K562 (cell line): ENCODE data around the gene GAP43. TPM values are rescaled to one million over a fixed set of nuclear protein-coding genes. Genes with fewer than 3 reads are reported as not detected.

Source experiments
- ATAC-seq: fragments of 200-7000 bp; cut with Tn5 transposase; 3 replicates; pipeline ENCODE4 v1.9.1; 2020; ENCODE audit warnings: moderate library complexity
- BruUV-seq: library from RNA; stranded (reverse); fragments of 400-500 nt; replicated peaks from 2 replicates; lab custom pipeline; 2021; lab: Mats Ljungman, UMichigan
- CTCF ChIA-PET: fragments of 300-600 bp; formaldehyde crosslinking; extraction: SDS; loops from one replicate; lab custom pipeline; 2021; ENCODE audit warnings: low intra/inter-chr PET ratio; lab: Yijun Ruan, JAX
- POLR2A ChIA-PET: fragments of 300-600, 350-650 bp; sonication (Branson Sonifier 250); formaldehyde crosslinking; extraction: SDS; loops from one replicate; lab custom pipeline; 2021; ENCODE audit warnings: antibody characterized with exemption, inconsistent platforms; lab: Yijun Ruan, JAX
- DNase-seq, 4 experiments: peaks; one replicate each; pipeline versions ENCODE4 v3.0.0 to v3.0.0-alpha.2; 2011 to 2018; ENCODE audit warnings: low spot score in 3 of 4, mixed read lengths in 3 of 4; ENCODE audit errors: extremely low read depth in 1 of 4
- FAIRE-seq: peaks from 2 replicates; lab custom pipeline; 2011; peaks lifted over from hg19 to GRCh38; lab: Jason Lieb, UNC
- H2AFZ ChIP-seq: 2 replicates; pipeline ENCODE4 v1.6.0; 2011; ENCODE audit warnings: low read depth, low read length, control low read depth, inconsistent platforms
- H3K27ac ChIP-seq: fragments of 200-600 bp; 3 replicates; pipeline ENCODE4 v1.8.0; 2011; ENCODE audit warnings: low read depth, mild to moderate bottlenecking, control low read depth, inconsistent platforms, low read length, moderate library complexity, mixed read lengths; ENCODE audit errors: extremely low read depth
- H3K27me3 ChIP-seq, 2 experiments: fragments of 300-600 bp in 1 of 2; 2 replicates in 1 of 2; 3 replicates in 1 of 2; pipeline versions ENCODE4 v1.6.0 to v1.8.0; 2011; ENCODE audit warnings: inconsistent platforms in 2 of 2, low read length in 2 of 2, mild to moderate bottlenecking in 1 of 2, mixed read lengths in 1 of 2, moderate library complexity in 1 of 2; ENCODE audit not compliant: control insufficient read depth in 2 of 2, insufficient read depth in 2 of 2
- H3K36me3 ChIP-seq: fragments of 300-600 bp; 3 replicates; pipeline ENCODE4 v1.8.0; 2011; ENCODE audit warnings: mild to moderate bottlenecking, low read length, inconsistent platforms; ENCODE audit not compliant: control insufficient read depth, insufficient read depth
- H3K4me1 ChIP-seq, 2 experiments: fragments of 200-600 bp in 1 of 2; replicated peaks in 1 of 2; 2 replicates in 1 of 2; 3 replicates in 1 of 2; pipeline versions ENCODE4 v1.5.1 to v1.8.0; 2011; ENCODE audit warnings: inconsistent platforms in 2 of 2, low read length in 2 of 2, mild to moderate bottlenecking in 1 of 2, mixed read lengths in 1 of 2, moderate library complexity in 1 of 2; ENCODE audit not compliant: control insufficient read depth in 2 of 2, insufficient read depth in 2 of 2
- H3K4me2 ChIP-seq: 2 replicates; pipeline ENCODE4 v1.6.1; 2011; ENCODE audit warnings: low read length, control low read depth, inconsistent platforms, mixed read lengths; ENCODE audit not compliant: insufficient read depth
- H3K4me3 ChIP-seq: fragments of 200-600 bp; sonication (generic), shearing (Covaris generic); 2 replicates; pipeline ENCODE4 v1.5.1; 2016; ENCODE audit warnings: control low read depth, inconsistent platforms
- H3K79me2 ChIP-seq: fragments of 200-600 bp; 3 replicates; pipeline ENCODE4 v1.8.0; 2011; ENCODE audit warnings: low read length, inconsistent platforms; ENCODE audit not compliant: control insufficient read depth, insufficient read depth
- H3K9ac ChIP-seq, 2 experiments: 2 replicates each; pipeline versions ENCODE4 v1.6.0 to v1.6.1; 2011; ENCODE audit warnings: low read depth in 2 of 2, low read length in 2 of 2, control low read depth in 1 of 2, inconsistent platforms in 1 of 2, mild to moderate bottlenecking in 1 of 2, mixed read lengths in 1 of 2; ENCODE audit not compliant: insufficient read depth in 1 of 2
- H3K9me1 ChIP-seq: one replicate; pipeline ENCODE4 v1.6.0; 2011; ENCODE audit warnings: inconsistent platforms, mild to moderate bottlenecking, low read length, moderate library complexity; ENCODE audit not compliant: control insufficient read depth, insufficient read depth
- H3K9me3 ChIP-seq: replicated peaks from 2 replicates; pipeline ENCODE4 v1.5.1; 2011; ENCODE audit warnings: low read depth, low read length, inconsistent platforms; ENCODE audit not compliant: control insufficient read depth, insufficient read depth
- H4K20me1 ChIP-seq: replicated peaks from 2 replicates; pipeline ENCODE4 v1.6.1; 2011; ENCODE audit warnings: low read length, inconsistent platforms, mixed read lengths; ENCODE audit not compliant: control insufficient read depth, insufficient read depth
- EP400 ChIP-seq: fragments of 450-650 bp; IDR thresholded peaks from 2 replicates; pipeline ENCODE4 v1.6.1; 2017; ENCODE audit warnings: antibody characterized with exemption, mild to moderate bottlenecking, moderate library complexity
- HCFC1 ChIP-seq: IDR thresholded peaks from 2 replicates; pipeline ENCODE4 v1.6.1; 2012; ENCODE audit warnings: low read depth, low read length, improper control_type of control experiment
- HDAC6 ChIP-seq: IDR thresholded peaks from 2 replicates; pipeline ENCODE4 v1.6.1; 2012; ENCODE audit warnings: low read depth, mild to moderate bottlenecking, control low read depth, inconsistent platforms, low read length, moderate library complexity
- KAT2B ChIP-seq: IDR thresholded peaks from one replicate; pipeline ENCODE4 v1.6.1; 2012; ENCODE audit warnings: low read depth, mild to moderate bottlenecking, control low read depth, inconsistent platforms, low read length, moderate library complexity
- MNT ChIP-seq, 2 experiments: fragments of 450-650 bp; conservative IDR thresholded peaks; 2 replicates each; pipeline ENCODE4 v1.6.1; 2017; ENCODE audit warnings: mild to moderate bottlenecking in 2 of 2, moderate library complexity in 2 of 2
- NCOA4 ChIP-seq: fragments of 450-650 bp; IDR thresholded peaks from 2 replicates; pipeline ENCODE4 v1.6.1; 2018; ENCODE audit warnings: mild to moderate bottlenecking; ENCODE audit not compliant: partially characterized antibody
- RAD51 ChIP-seq: fragments of 450-650 bp; IDR thresholded peaks from 2 replicates; pipeline ENCODE4 v1.7.1; 2016; ENCODE audit warnings: low read depth, mild to moderate bottlenecking, borderline replicate concordance
- RNF219 ChIP-seq: fragments of 250-450 bp; sonication (Bioruptor Pico); IDR thresholded peaks from 2 replicates; pipeline ENCODE4 v1.5.0; 2022; ENCODE audit warnings: mild to moderate bottlenecking
- SMAD4 ChIP-seq: fragments of 250-450 bp; sonication (Bioruptor Pico); conservative IDR thresholded peaks from 2 replicates; pipeline ENCODE4 v1.8.0; 2021; ENCODE audit warnings: inconsistent platforms, mild to moderate bottlenecking, moderate library complexity
- SMARCA5 ChIP-seq: fragments of 450-650 bp; IDR thresholded peaks from 2 replicates; pipeline ENCODE4 v1.6.1; 2016
- TCF15 ChIP-seq: fragments of 250-450 bp; sonication (Bioruptor Pico); IDR thresholded peaks from 2 replicates; pipeline ENCODE4 v1.8.0; 2022; ENCODE audit warnings: moderate library complexity, mild to moderate bottlenecking, inconsistent platforms
- ZNF3 ChIP-seq: fragments of 250-450 bp; sonication (Bioruptor Pico); IDR thresholded peaks from 2 replicates; pipeline ENCODE4 v1.5.0; 2021; ENCODE audit warnings: mild to moderate bottlenecking, moderate library complexity
- ZNF609 ChIP-seq: sonication (generic); formaldehyde crosslinking; IDR thresholded peaks from 2 replicates; pipeline ENCODE4 v1.8.1; 2023; ENCODE audit warnings: missing genetic modification reagents, mild to moderate bottlenecking, borderline replicate concordance
- WGBS: fragments of 100-300 bp; shearing (Covaris generic); methylation state at CpG from one replicate; pipeline ENCODE4 v1.1.6; 2016; ENCODE audit warnings: low coverage, mixed read lengths; ENCODE audit not compliant: insufficient coverage; ENCODE audit errors: missing lambda C conversion rate; 5-methylcytosine and 5-hydroxymethylcytosine counted together
- in situ Hi-C: fragments of 300-500 bp; cut with MboI; formaldehyde crosslinking; loops from 4 replicates; pipeline ENCODE4 v1.15.0; 2018; ENCODE audit warnings: inconsistent platforms, mixed read lengths
- intact Hi-C: fragments of 100-400 bp; cut with micrococcal nuclease; formaldehyde crosslinking; loops from 2 replicates; pipeline ENCODE4 v1.14.2; 2022
- polyA plus RNA-seq, 8 experiments: library from polyadenylated mRNA; depleted of rRNA in 4 of 8; stranded (reverse) in 5 of 8; unstranded in 3 of 8; fragments of >200 nt; fragmentation: Nextera tagmentation in 2 of 8; fragmentation: Illumina TruSeq in 1 of 8; extraction: Ambion mirVana in 2 of 8; extraction: Trizol in 1 of 8; gene quantifications; 2 replicates each; pipeline versions ENCODE4 v1.2.1 to v1.2.3, GENCODE V29; 2011 to 2014; ENCODE audit warnings: inconsistent platforms in 1 of 8, missing spikeins in 1 of 8
- total RNA-seq, 7 experiments: library from RNA; depleted of rRNA in 6 of 7; stranded (reverse); fragments of >200 nt in 6 of 7; fragmentation: Illumina TruSeq in 2 of 7; extraction: Trizol in 2 of 7; gene quantifications; 2 replicates each; pipeline versions ENCODE4 v1.2.1 to v1.2.3, GENCODE V29; 2011 to 2021; ENCODE audit warnings: low replicate concordance in 1 of 7

GAP43 gene
- total and polyA plus RNA-seq, 9 of the 15 experiments (the other 6 are each of a cell fraction or from before 2014, with no cell fraction given), result 0.04 to 0.11 (median 0.09) TPM; not detected in 6

GRCh38 chr3:115676336-115676735, 53.0 kb downstream of the GAP43 start:
- DNase-seq (no peak), FAIRE-seq (no peak), ATAC-seq (no peak)
- H4K20me1 ChIP-seq, result no peaks in the 10 kb centered on the region
- H3K79me2 ChIP-seq, result no peaks in the 10 kb centered on the region
- no peak overlapping the region for H3K4me3 ChIP-seq
- no peak overlapping the region for H3K27ac ChIP-seq
- H3K4me2 ChIP-seq, result no peak overlapping the region
- POLR2A ChIA-PET, result no interaction called here
- CTCF ChIA-PET, result no interaction called here
- no TSS peak for BruUV-seq
- no peak overlapping the region for H2AFZ ChIP-seq
- no peaks in the 10 kb centered on the region for H3K4me1 ChIP-seq
- H3K9me1 ChIP-seq, result no peaks in the 10 kb centered on the region
- H3K36me3 ChIP-seq, result no peaks in the 10 kb centered on the region
- intact Hi-C loops (no loop called here), in situ Hi-C loops (loop anchor here (25.0 kb wide), 1 partner anchor 464 kb away; no protein-coding TSS in a partner anchor)
- 0% methylated on average over 6 of the region's 9 CpGs for WGBS
- H3K27me3 ChIP-seq, result peaks cover 0 to 7% of the 10 kb centered on the region in 2 experiments; a peak in 2 of 5 replicates
- H3K9ac ChIP-seq, result no peak overlapping the region
- no peaks in the 10 kb centered on the region for H3K9me3 ChIP-seq
- TF ChIP-seq RNF219 (CRISPR knock-in tag), result no peak
- TF ChIP-seq SMARCA5, result no peak
- no peak for TF ChIP-seq SMAD4
- no peak for TF ChIP-seq MNT (conservative IDR thresholded peaks at IDR 0.05)
- TF ChIP-seq HCFC1, result no peak
- TF ChIP-seq ZNF609, result no peak
- TF ChIP-seq ZNF3, result no peak
- no peak for TF ChIP-seq NCOA4
- no peak for TF ChIP-seq KAT2B
- TF ChIP-seq RAD51, result no peak
- no peak for TF ChIP-seq HDAC6
- no peak for TF ChIP-seq TCF15 (CRISPR knock-in tag)
- TF ChIP-seq EP400, result no peak
